VCaP (cell line): Measurements from ENCODE around the gene GSDME.

ENCODE experiments used
- H3K27ac ChIP-seq: fragments of 450-650 bp; 2 replicates; pipeline ENCODE4 v1.5.1; 2017
- TF ChIP-seq, protein P1 (sequence below): fragments of 450-650 bp; conservative IDR thresholded peaks from 2 replicates; pipeline ENCODE4 v1.5.1; 2017; ENCODE audit warnings: mild to moderate bottlenecking, moderate library complexity

Gene GSDME

DNA sequence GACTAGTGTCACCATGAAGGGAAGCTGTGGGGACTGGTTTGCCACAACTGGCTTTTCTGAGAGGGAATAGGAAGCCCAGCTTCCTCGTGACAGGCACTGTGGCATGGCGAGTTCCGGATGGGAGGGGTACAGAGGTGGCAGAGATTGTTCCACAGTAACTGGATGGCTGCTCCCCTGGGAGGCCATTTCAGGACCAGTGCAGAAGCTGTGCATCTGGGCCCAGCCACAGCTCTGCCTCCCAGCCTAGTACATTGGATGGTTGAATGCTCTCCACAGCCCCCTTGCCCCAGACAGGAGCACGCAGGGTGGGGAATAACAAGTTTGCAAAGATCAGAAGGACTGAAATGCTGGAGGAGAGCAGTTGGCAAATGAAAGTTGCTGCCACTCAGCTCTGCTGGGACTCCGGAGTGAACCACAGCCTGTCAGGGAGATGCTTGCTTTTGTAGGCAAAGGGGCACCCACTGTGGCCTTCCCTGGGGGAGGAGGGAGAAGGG lies 51.8 kb downstream of the GSDME start:
- no peak overlapping the region for H3K27ac ChIP-seq
- TF ChIP-seq, protein P1, sequence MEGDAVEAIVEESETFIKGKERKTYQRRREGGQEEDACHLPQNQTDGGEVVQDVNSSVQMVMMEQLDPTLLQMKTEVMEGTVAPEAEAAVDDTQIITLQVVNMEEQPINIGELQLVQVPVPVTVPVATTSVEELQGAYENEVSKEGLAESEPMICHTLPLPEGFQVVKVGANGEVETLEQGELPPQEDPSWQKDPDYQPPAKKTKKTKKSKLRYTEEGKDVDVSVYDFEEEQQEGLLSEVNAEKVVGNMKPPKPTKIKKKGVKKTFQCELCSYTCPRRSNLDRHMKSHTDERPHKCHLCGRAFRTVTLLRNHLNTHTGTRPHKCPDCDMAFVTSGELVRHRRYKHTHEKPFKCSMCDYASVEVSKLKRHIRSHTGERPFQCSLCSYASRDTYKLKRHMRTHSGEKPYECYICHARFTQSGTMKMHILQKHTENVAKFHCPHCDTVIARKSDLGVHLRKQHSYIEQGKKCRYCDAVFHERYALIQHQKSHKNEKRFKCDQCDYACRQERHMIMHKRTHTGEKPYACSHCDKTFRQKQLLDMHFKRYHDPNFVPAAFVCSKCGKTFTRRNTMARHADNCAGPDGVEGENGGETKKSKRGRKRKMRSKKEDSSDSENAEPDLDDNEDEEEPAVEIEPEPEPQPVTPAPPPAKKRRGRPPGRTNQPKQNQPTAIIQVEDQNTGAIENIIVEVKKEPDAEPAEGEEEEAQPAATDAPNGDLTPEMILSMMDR, result no peak

DNA sequence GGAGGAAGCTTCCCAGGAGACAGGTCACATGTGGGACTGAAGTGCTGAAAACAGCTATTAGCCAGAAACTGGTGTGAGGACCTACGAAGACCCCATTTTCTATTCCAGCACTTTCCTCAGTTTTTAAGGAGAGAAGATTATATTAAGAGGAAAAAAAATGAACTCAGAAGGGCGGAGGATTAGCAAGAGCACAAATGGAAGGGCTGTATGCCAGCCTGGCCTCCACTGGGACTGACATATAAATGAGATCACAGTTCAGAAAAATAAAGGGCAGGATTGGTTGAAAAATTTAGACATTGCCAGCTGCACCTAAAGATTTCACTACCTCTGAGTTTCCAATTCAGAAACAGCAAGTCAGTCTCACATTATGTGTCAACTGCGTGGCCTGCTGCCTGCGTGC lies 53.0 kb downstream of the GSDME start:
- H3K27ac ChIP-seq, result no peak overlapping the region
- TF ChIP-seq, protein P1, result no peak

DNA sequence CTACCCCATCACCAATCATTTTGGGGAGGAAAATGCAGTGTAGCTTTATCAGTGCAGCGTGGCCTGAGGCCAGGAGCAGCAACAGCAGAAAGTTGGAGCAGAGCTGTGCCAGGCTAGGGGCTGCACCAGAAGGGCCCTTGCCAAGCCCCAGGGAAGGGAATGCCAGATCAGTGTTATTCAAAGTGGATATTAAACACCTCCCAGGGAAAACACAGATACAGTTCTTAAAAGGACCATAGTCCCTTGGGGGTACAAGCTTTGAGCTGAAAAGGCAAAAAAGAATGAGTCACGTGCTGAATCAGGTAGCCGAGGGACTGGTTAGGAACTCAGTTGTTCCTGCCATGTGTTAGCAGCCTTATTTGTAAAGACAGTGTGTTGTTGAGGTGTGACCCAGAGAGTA lies 54.0 kb downstream of the GSDME start:
- TF ChIP-seq, protein P1, result no peak
- H3K27ac ChIP-seq, result no peak overlapping the region

DNA sequence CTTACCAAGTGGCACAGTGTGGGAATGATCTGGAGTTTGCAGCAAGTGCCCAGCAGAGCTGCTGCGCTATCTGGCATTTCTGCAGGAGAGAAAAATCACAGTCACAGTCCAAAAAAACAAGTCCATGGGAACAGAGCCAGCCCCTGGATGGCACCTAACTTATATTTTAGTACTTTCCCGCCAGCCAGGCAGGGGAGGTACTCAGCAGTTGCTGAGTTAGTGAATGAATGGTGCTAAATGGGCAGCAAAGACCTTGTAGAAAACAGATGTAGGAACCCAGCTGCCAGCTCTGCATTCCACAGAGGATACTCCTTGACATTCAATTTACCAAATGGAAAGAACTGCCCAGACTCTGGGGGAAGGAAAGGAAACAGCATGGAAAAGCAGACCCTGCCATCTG lies 54.5 kb downstream of the GSDME start:
- TF ChIP-seq, protein P1, result no peak
- no peak overlapping the region for H3K27ac ChIP-seq

DNA sequence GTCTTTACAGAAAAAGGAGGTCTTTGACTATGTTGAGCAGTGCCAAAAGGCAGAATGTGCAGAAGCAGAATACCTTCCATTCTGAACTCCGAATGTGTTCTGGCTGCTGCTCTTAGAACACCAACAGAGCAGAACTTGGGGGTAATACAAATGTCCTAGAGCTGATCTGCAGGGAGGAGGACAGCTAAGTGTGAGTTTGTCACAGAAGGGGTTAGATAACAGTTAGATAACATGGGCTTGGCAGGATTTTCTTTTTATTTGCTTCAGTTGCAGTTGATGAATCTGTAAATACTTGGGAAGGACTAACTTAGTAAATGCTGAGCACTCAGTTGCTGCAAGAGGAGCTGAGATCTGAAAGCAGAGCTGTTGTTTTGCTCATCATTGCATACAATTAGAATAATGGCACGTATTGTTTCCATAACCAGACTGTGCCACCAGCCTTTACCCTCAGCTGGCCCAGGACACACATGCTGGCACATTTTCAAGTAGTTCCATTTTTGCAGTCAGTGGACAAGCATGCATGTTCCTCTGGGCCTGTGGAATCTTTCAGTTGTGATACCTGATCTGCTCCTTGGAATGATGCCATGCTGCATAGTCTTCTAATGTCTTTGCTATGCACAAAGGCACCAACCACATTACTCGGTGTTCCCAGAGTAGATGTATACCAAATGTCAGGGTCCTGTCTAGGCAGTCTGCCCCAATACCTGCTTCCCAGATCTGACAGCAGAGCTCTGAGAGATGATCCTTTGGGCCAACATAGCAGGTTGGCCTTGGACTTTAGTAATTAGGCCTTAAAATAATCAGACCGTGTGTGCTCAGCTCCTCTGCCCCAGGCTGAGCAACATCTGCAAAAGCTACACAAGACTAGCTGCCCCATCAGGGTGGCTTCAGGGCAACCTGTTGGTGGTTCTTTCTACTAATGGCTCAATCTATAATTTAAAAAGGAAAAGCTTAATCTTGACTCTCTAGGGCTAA lies 55.7 kb downstream of the GSDME start:
- H3K27ac ChIP-seq, result peak overlapping the region; percentile 29; the same call in 1 of the 2 replicates
- TF ChIP-seq, protein P1, result no peak

DNA sequence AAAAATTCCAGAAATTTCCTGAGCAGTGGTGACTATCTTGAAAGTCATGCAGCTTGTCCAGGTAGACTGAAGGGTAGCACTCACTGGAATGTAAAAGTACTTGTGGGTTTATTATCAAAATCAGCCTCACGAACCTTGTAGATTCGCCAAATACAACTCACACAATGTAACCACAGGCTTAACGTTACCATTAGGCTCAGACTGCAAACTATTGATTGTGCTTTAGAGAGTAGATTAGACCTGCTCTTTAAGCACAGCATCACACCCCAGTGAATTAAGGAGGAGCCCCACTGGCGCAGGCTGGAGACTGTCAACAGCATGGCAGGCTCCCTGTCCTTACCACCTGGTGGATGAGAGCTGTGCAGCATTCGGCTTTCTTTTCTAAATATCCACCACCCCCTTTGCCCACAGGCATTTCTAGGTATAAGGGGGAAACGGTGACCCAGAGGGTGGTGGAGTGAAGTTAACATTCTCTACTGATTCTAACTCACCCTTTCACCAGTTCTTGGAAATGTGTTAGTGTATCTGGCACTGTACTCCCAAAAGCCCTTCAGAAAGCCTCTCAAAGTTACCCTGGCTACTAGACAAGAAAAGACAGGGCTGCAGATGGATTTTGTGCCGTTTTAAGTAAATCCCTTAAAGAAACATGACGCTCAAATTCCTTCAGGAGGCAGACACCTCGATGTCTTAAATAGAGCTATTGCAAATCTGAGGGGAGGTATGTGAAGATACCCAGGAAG lies 56.6 kb downstream of the GSDME start:
- TF ChIP-seq, protein P1, result no peak
- peak overlapping the region; percentile 29; the same call in 1 of the 2 replicates for H3K27ac ChIP-seq
